22Rv1 (cell line): Measurements from ENCODE around the gene ACTN3.

Source experiments
- CTCF ChIP-seq: fragments of 450-650 bp; IDR thresholded peaks from 2 replicates; pipeline ENCODE4 v1.5.1; 2017; ENCODE audit warnings: mild to moderate bottlenecking
- ZFX ChIP-seq: fragments of 450-650 bp; IDR thresholded peaks from 2 replicates; pipeline ENCODE4 v1.6.1; 2017; ENCODE audit warnings: antibody characterized with exemption, borderline replicate concordance

DNA sequence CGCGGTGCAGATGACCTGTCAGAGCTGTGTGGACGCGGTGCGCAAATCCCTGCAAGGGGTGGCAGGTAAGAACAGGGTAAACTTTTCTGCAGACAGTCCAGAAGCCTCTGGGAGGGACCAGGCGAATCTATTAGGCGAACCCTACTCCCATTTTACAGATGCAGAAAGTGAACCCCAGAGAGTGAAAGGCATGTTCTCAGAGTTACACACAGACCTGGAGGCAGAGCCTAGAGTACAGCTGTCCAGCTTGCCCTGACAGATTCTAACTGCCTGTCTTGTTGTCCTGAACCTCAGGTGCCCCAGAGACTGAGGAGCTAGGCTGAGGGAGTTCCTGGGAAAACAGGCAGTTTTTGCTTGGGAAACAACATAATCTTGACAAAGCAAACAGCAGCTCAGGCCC is 46.9 kb downstream of the ACTN3 start:
- TF ChIP-seq CTCF (no peak), ZFX (no peak)
